GM15510 (cell line): ENCODE measurements around the gene APAF1.
A peak's percentile ranks its signal among the peaks of the same experiment; 100 is the strongest.

Source experiments
- POLR2A ChIP-seq: IDR thresholded peaks from 3 replicates; pipeline ENCODE4 v1.6.1; 2011; ENCODE audit warnings: borderline replicate concordance; ENCODE audit not compliant: insufficient read length; ENCODE audit errors: extremely low read depth

APAF1 gene, protein sequence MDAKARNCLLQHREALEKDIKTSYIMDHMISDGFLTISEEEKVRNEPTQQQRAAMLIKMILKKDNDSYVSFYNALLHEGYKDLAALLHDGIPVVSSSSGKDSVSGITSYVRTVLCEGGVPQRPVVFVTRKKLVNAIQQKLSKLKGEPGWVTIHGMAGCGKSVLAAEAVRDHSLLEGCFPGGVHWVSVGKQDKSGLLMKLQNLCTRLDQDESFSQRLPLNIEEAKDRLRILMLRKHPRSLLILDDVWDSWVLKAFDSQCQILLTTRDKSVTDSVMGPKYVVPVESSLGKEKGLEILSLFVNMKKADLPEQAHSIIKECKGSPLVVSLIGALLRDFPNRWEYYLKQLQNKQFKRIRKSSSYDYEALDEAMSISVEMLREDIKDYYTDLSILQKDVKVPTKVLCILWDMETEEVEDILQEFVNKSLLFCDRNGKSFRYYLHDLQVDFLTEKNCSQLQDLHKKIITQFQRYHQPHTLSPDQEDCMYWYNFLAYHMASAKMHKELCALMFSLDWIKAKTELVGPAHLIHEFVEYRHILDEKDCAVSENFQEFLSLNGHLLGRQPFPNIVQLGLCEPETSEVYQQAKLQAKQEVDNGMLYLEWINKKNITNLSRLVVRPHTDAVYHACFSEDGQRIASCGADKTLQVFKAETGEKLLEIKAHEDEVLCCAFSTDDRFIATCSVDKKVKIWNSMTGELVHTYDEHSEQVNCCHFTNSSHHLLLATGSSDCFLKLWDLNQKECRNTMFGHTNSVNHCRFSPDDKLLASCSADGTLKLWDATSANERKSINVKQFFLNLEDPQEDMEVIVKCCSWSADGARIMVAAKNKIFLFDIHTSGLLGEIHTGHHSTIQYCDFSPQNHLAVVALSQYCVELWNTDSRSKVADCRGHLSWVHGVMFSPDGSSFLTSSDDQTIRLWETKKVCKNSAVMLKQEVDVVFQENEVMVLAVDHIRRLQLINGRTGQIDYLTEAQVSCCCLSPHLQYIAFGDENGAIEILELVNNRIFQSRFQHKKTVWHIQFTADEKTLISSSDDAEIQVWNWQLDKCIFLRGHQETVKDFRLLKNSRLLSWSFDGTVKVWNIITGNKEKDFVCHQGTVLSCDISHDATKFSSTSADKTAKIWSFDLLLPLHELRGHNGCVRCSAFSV (N-terminal part only)

GRCh38 chr12:98644712-98645571 lies at the start of gene APAF1, which contains the start of gene IKBIP:
TSS of gene APAF1 (plus strand) at chr12:98645290. CDS start at chr12:98648360, 3,070 bp downstream.
TSS of gene IKBIP (minus strand) at chr12:98644788. CDS start at chr12:98644701, 87 bp downstream.
- TF ChIP-seq POLR2A: peak; percentile 87

DNA sequence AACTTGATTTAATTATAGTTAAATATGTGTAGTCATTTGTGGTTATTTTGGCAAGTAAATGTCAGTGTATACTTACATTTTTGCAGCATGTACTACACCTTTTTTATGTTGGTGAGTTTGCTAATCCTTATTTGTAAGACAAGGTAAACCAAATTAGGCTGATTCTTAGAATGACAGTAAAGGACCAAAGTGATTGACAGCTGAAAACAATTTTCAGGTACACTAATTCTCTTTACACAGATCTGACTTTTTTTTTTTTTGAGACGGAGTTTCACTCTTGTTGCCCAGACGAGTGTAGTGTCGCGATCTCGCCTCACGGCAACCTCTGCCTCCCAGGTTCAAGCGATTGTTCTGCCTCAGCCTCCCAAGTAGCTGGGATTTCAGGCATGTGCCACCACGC lies 43.2 kb upstream of the APAF1 start:
- no peak for TF ChIP-seq POLR2A

- no peak for TF ChIP-seq POLR2A
These were observed 38.6 kb upstream of the APAF1 start for GRCh38 chr12:98606359-98606988.

DNA sequence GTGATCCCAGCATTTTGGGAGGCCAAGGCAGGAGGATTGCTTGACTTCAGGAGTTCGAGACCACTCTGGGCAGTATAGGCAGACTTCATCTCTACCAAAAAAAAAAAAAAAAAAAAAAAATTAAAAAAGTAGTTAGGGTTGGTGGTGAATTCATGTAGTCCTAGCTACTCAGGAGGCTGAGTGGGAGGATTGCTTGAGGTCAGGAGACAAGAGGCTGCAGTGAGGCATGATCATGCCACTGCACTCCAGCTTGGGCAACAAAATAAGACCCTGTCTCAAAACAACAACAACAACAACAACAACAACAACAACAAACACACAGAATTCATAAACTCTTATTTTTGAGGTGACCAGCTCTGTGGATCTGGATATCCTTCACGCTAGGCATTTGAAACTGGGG lies 34.5 kb upstream of the APAF1 start:
- TF ChIP-seq POLR2A: no peak

DNA sequence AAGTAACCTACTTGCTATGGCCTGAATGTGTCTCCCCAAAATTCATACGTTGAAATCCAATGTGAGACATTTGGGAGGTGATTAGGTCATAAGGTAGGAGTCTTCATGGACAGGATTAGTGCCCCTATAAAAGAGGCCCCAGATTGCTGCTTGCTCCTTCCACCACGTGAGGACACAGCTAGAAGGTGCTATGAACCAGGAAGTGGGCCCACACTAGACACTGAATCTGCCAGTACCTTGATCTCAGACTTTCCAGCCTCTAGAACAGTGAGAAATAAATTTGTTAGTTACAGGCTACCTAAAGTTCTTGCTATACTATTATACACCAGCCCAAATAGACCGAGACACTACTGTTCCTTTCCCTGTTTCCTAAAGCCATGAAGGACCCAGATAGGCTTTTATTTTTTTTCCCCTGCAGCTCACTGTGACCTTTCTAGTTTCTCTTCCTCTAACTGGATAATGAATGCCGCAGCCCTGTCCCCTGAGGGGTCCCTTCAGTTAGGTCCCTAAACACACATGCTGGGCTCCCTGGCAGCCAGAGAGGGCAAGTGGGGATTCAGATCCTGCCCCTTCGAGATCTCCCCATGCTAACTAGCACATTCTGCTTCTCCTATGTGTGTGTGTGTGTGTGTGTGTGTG lies 32.3 kb upstream of the APAF1 start:
- no peak for TF ChIP-seq POLR2A

DNA sequence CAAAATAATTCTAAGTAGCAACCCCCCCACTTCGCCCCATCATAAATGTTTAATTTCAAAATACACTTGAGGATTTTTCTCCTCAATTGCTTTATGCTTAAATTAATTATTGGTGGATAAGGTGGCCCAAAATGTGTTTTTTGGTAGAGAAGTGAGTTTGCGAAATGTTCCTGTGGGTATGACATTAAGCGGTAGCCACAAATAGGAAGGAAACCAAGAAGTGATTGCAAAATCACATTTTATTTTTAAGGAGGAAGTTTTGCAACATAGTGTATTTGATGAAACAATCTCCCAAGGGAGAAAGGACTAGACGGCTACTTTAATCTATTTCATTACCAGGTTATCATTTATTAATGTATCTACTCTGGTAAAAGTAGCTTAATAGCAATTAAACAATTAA lies 26.1 kb upstream of the APAF1 start:
- TF ChIP-seq POLR2A: no peak

DNA sequence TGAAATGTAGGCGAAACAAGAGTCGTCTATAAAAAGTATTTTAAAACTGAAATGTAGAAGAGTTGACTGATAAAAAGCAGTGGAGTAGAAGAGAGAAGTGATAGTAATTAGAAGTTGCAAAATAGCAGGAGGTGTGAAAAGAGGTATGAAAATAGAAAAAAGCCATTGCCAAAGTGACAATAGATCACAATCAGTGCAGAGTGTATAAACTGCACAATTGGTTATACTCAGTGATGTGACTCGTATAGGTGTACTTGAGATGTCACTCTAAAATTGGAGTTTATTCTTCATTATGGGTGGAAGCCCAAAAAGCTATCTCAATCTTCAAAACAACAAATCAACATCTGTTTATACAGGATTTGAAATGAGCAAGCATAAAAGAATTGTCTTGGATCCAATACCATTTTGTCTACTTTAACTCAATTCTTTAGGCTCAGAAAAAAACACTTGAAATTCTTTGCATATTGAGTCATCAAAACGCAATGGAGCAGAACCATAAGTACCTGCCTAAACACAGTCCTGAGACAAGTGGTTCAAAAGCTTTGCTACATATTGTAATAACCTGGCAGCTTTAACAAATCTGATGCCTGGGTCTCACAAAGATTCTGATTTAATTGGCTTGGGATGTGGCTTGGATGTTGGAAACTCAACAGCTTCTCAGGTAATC lies 9.3 kb upstream of the APAF1 start:
- TF ChIP-seq POLR2A: no peak

- no peak for TF ChIP-seq POLR2A
These were observed 8.0 kb upstream of the APAF1 start for GRCh38 chr12:98637068-98637467.

GRCh38 chr12:98638009-98638408 lies 7.1 kb upstream of the APAF1 start:
- no peak for TF ChIP-seq POLR2A

DNA sequence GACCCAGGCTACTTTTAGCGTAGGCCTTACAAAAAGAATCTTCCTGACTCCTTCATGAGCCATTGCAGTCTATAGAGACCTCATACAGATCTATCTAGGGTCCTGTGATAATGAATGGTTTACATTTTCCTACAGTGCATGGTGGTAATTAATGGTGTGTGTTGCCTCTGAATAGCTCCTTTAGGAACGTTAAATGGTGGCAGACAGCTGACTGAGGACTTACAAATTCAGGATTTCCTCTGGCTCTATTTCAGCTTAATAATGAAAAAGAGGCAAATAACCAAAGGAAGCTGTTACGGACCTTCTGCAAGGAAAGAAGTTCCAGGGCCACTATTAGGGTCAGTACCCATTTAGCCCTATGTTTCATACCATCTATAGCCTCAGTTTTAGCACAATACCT lies 5.6 kb upstream of the APAF1 start:
- TF ChIP-seq POLR2A: no peak

GRCh38 chr12:98644433-98644711 lies 718 bp upstream of the APAF1 start:
- no peak for TF ChIP-seq POLR2A

GRCh38 chr12:98645572-98646067 lies 530 bp downstream of the APAF1 start:
- no peak for TF ChIP-seq POLR2A
